Smooth muscle cell (in vitro differentiated cells): ENCODE data around the gene GLP2R. TPM values are rescaled to one million over a fixed set of nuclear protein-coding genes. Genes with fewer than 3 reads are reported as not detected.

Source experiments
- DNase-seq: peaks from one replicate; lab custom pipeline; 2025; ENCODE audit not compliant: unreplicated experiment; lab: John Stamatoyannopoulos, UW
- H2AFZ ChIP-seq: fragments of 200-600 bp; sonication (generic); 2 replicates; pipeline ENCODE4 v1.6.0; 2016; ENCODE audit warnings: antibody characterized with exemption, low read depth, mild to moderate bottlenecking
- H3F3A ChIP-seq: fragments of 200-600 bp; sonication (generic); 2 replicates; pipeline ENCODE4 v1.6.0; 2017; ENCODE audit warnings: antibody characterized with exemption, low read depth
- H3K27ac ChIP-seq: fragments of 200-600 bp; sonication (generic); 2 replicates; pipeline ENCODE4 v1.5.1; 2016; ENCODE audit warnings: low read depth, mild to moderate bottlenecking
- H3K27me3 ChIP-seq: fragments of 200-600 bp; sonication (generic); 2 replicates; pipeline ENCODE4 v1.6.1; 2016; ENCODE audit warnings: low read depth, mild to moderate bottlenecking
- H3K36me3 ChIP-seq: fragments of 200-600 bp; sonication (generic); 2 replicates; pipeline ENCODE4 v1.5.1; 2016; ENCODE audit warnings: low read depth
- H3K4me1 ChIP-seq: fragments of 200-600 bp; sonication (generic); 2 replicates; pipeline ENCODE4 v1.5.1; 2016; ENCODE audit warnings: low read depth
- H3K4me2 ChIP-seq: fragments of 200-600 bp; sonication (generic); 2 replicates; pipeline ENCODE4 v1.6.0; 2016; ENCODE audit warnings: mild to moderate bottlenecking
- H3K4me3 ChIP-seq: fragments of 200-600 bp; sonication (generic); 2 replicates; pipeline ENCODE4 v1.5.1; 2016; ENCODE audit warnings: mild to moderate bottlenecking
- H3K79me2 ChIP-seq: fragments of 200-600 bp; sonication (generic); 2 replicates; pipeline ENCODE4 v1.6.0; 2016; ENCODE audit warnings: low read depth, mild to moderate bottlenecking
- H3K9ac ChIP-seq: fragments of 200-600 bp; sonication (generic); 2 replicates; pipeline ENCODE4 v1.6.0; 2016; ENCODE audit warnings: low read depth
- H3K9me3 ChIP-seq: fragments of 200-600 bp; sonication (generic); replicated peaks from 2 replicates; pipeline ENCODE4 v1.5.1; 2016; ENCODE audit warnings: low read depth
- H4K20me1 ChIP-seq: fragments of 200-600 bp; sonication (generic); 2 replicates; pipeline ENCODE4 v1.6.0; 2016; ENCODE audit warnings: low read depth
- CTCF ChIP-seq: fragments of 200-600 bp; sonication (generic); IDR thresholded peaks from 2 replicates; pipeline ENCODE4 v1.5.1; 2017; ENCODE audit warnings: borderline replicate concordance, mild to moderate bottlenecking, antibody characterized with exemption; ENCODE audit not compliant: insufficient read depth, poor library complexity, severe bottlenecking
- WGBS: methylation state at CpG from one replicate; pipeline ENCODE4 v1.1.7; 2016; ENCODE audit warnings: low lambda C conversion rate; 5-methylcytosine and 5-hydroxymethylcytosine counted together
- polyA plus RNA-seq: library from polyadenylated mRNA; unstranded; fragments of >200 nt; fragmentation: Nextera tagmentation; extraction: Ambion mirVana; gene quantifications from 2 replicates; pipeline ENCODE4 v1.2.1, GENCODE V29; 2016
- total RNA-seq: library from RNA; depleted of rRNA; stranded (reverse); fragments of >200 nt; gene quantifications from 2 replicates; pipeline ENCODE4 v1.2.3, GENCODE V29; 2014

GLP2R gene
- total and polyA plus RNA-seq, 2 experiments from 2014 or later = 0.03 to 0.45 TPM

GRCh38 chr17:9814337-9814945 is 11.3 kb upstream of the GLP2R start:
- Histone ChIP-seq H3K9ac (no peak overlapping the region), H3K27me3 (no peaks in the 10 kb centered on the region), H3K79me2 (no peaks in the 10 kb centered on the region), H3K27ac (no peak overlapping the region), H3F3A (no peaks in the 10 kb centered on the region), H2AFZ (no peak overlapping the region), H3K9me3 (no peaks in the 10 kb centered on the region), H3K4me2 (no peak overlapping the region), H3K4me3 (no peak overlapping the region), H3K4me1 (no peaks in the 10 kb centered on the region), H3K36me3 (no peaks in the 10 kb centered on the region), H4K20me1 (no peaks in the 10 kb centered on the region)
- no peak for TF ChIP-seq CTCF
- DNase-seq = no peak
- WGBS = 86% methylated on average over 14 of the region's 14 CpGs

- Histone ChIP-seq H3K9me3 (no peaks in the 10 kb centered on the region), H3F3A (no peaks in the 10 kb centered on the region), H3K27me3 (no peaks in the 10 kb centered on the region), H3K9ac (no peak overlapping the region), H3K79me2 (no peaks in the 10 kb centered on the region), H3K4me1 (no peaks in the 10 kb centered on the region), H2AFZ (no peak overlapping the region), H4K20me1 (no peaks in the 10 kb centered on the region), H3K36me3 (no peaks in the 10 kb centered on the region), H3K4me3 (no peak overlapping the region), H3K27ac (no peak overlapping the region), H3K4me2 (no peak overlapping the region)
- 89% methylated on average over 10 of the region's 10 CpGs for WGBS
- no peak for TF ChIP-seq CTCF
- DNase-seq = no peak
Observed at GRCh38 chr17:9816472-9816871, 9.3 kb upstream of the GLP2R start.

- H3K4me2 ChIP-seq = no peak overlapping the region
- H3K9me3 ChIP-seq = no peaks in the 10 kb centered on the region
- H3K27ac ChIP-seq = no peak overlapping the region
- no peaks in the 10 kb centered on the region for H4K20me1 ChIP-seq
- H3K4me1 ChIP-seq = no peaks in the 10 kb centered on the region
- no peak overlapping the region for H3K4me3 ChIP-seq
- 70% methylated on average over 8 of the region's 8 CpGs for WGBS
- no peaks in the 10 kb centered on the region for H3K36me3 ChIP-seq
- no peak for TF ChIP-seq CTCF
- H2AFZ ChIP-seq = no peak overlapping the region
- DNase-seq = no peak
- no peak overlapping the region for H3K9ac ChIP-seq
- H3K79me2 ChIP-seq = no peaks in the 10 kb centered on the region
- no peaks in the 10 kb centered on the region for H3K27me3 ChIP-seq
- no peaks in the 10 kb centered on the region for H3F3A ChIP-seq
Observed at GRCh38 chr17:9817086-9817485, 8.6 kb upstream of the GLP2R start.

- no peaks in the 10 kb centered on the region for H3F3A ChIP-seq
- H3K4me1 ChIP-seq = no peaks in the 10 kb centered on the region
- no peaks in the 10 kb centered on the region for H4K20me1 ChIP-seq
- H3K9me3 ChIP-seq = no peaks in the 10 kb centered on the region
- no peak for DNase-seq
- H3K4me3 ChIP-seq = no peak overlapping the region
- H3K9ac ChIP-seq = no peak overlapping the region
- TF ChIP-seq CTCF = no peak
- no peaks in the 10 kb centered on the region for H3K36me3 ChIP-seq
- WGBS = 76% methylated on average over 4 of the region's 4 CpGs
- no peak overlapping the region for H3K4me2 ChIP-seq
- no peaks in the 10 kb centered on the region for H3K79me2 ChIP-seq
- H2AFZ ChIP-seq = no peak overlapping the region
- no peak overlapping the region for H3K27ac ChIP-seq
- H3K27me3 ChIP-seq = no peaks in the 10 kb centered on the region
Observed at GRCh38 chr17:9818760-9819159, 7.0 kb upstream of the GLP2R start.
